GM23248 (cell line): ENCODE data around the gene NTN3. TPM values are rescaled to one million over a fixed set of nuclear protein-coding genes. Genes with fewer than 3 reads are reported as not detected.

Experiments
- DNase-seq: peaks from one replicate; pipeline ENCODE4 v3.0.0-alpha.2; 2015
- H2AFZ ChIP-seq: fragments of 200-600 bp; sonication (generic); 2 replicates; pipeline ENCODE4 v1.6.1; 2016; ENCODE audit warnings: antibody characterized with exemption
- H3F3A ChIP-seq: fragments of 200-600 bp; sonication (generic); 2 replicates; pipeline ENCODE4 v1.6.1; 2016; ENCODE audit warnings: mild to moderate bottlenecking, antibody characterized with exemption, mixed run types; ENCODE audit not compliant: insufficient read depth
- H3K27ac ChIP-seq: fragments of 200-600 bp; sonication (generic); 2 replicates; pipeline ENCODE4 v1.5.1; 2016; ENCODE audit warnings: mild to moderate bottlenecking
- H3K27me3 ChIP-seq: fragments of 200-600 bp; sonication (generic); replicated peaks from 2 replicates; pipeline ENCODE4 v1.6.1; 2016; ENCODE audit warnings: mild to moderate bottlenecking; ENCODE audit not compliant: insufficient read depth
- H3K36me3 ChIP-seq: fragments of 200-600 bp; sonication (generic); 2 replicates; pipeline ENCODE4 v1.6.1; 2016; ENCODE audit warnings: low read depth, mild to moderate bottlenecking
- H3K4me1 ChIP-seq: fragments of 200-600 bp; sonication (generic); 2 replicates; pipeline ENCODE4 v1.6.1; 2016; ENCODE audit warnings: mild to moderate bottlenecking; ENCODE audit not compliant: insufficient read depth
- H3K4me2 ChIP-seq: fragments of 200-600 bp; sonication (generic); one replicate; pipeline ENCODE4 v1.6.1; 2016; ENCODE audit warnings: mild to moderate bottlenecking; ENCODE audit not compliant: unreplicated experiment
- H3K4me3 ChIP-seq: fragments of 200-600 bp; sonication (generic); 2 replicates; pipeline ENCODE4 v1.5.1; 2016; ENCODE audit warnings: mild to moderate bottlenecking
- H3K79me2 ChIP-seq: fragments of 200-600 bp; sonication (generic); 2 replicates; pipeline ENCODE4 v1.6.1; 2016; ENCODE audit warnings: mild to moderate bottlenecking; ENCODE audit not compliant: insufficient read depth
- H3K9ac ChIP-seq: fragments of 200-600 bp; sonication (generic); 2 replicates; pipeline ENCODE4 v1.6.1; 2016; ENCODE audit warnings: mild to moderate bottlenecking
- H3K9me2 ChIP-seq: fragments of 200-600 bp; sonication (generic); 2 replicates; pipeline ENCODE4 v1.6.1; 2016; ENCODE audit warnings: mixed run types, mild to moderate bottlenecking, moderate library complexity; ENCODE audit not compliant: insufficient read depth
- H3K9me3 ChIP-seq: fragments of 200-600 bp; sonication (generic); one replicate; pipeline ENCODE4 v1.6.1; 2017; ENCODE audit warnings: low read depth
- H4K20me1 ChIP-seq: fragments of 200-600 bp; sonication (generic); 2 replicates; pipeline ENCODE4 v1.6.0; 2016; ENCODE audit not compliant: insufficient read depth
- EZH2 ChIP-seq: fragments of 200-600 bp; sonication (generic); IDR thresholded peaks from 2 replicates; pipeline ENCODE4 v1.6.1; 2018; ENCODE audit warnings: antibody characterized with exemption, mild to moderate bottlenecking; ENCODE audit not compliant: insufficient read depth, poor library complexity, severe bottlenecking
- EZH2phosphoT487 ChIP-seq: fragments of 200-600 bp; sonication (generic); IDR thresholded peaks from 2 replicates; pipeline ENCODE4 v1.6.1; 2018; ENCODE audit warnings: antibody characterized with exemption, moderate library complexity, mild to moderate bottlenecking, low read depth; ENCODE audit not compliant: insufficient read depth
- WGBS, 2 experiments: methylation state at CpG; one replicate each; pipeline ENCODE4 v1.1.6; 2015 to 2017; ENCODE audit warnings: low lambda C conversion rate in 2 of 2, low coverage in 1 of 2; ENCODE audit errors: missing lambda C conversion rate in 2 of 2; 5-methylcytosine and 5-hydroxymethylcytosine counted together
- in situ Hi-C: fragments of 300-500 bp; cut with MboI; formaldehyde crosslinking; loops from 2 replicates; pipeline ENCODE4 v1.15.0; 2020
- polyA plus RNA-seq: library from polyadenylated mRNA; unstranded; fragments of >200 nt; fragmentation: Nextera tagmentation; extraction: Ambion mirVana; gene quantifications from 2 replicates; pipeline ENCODE4 v1.2.1, GENCODE V29; 2016
- total RNA-seq: library from RNA; depleted of rRNA; stranded (reverse); fragments of >200 nt; shearing (Covaris generic); gene quantifications from 2 replicates; pipeline ENCODE4 v1.2.3, GENCODE V29; 2014

Gene NTN3
- total and polyA plus RNA-seq, 2 experiments from 2014 or later: not detected

DNA sequence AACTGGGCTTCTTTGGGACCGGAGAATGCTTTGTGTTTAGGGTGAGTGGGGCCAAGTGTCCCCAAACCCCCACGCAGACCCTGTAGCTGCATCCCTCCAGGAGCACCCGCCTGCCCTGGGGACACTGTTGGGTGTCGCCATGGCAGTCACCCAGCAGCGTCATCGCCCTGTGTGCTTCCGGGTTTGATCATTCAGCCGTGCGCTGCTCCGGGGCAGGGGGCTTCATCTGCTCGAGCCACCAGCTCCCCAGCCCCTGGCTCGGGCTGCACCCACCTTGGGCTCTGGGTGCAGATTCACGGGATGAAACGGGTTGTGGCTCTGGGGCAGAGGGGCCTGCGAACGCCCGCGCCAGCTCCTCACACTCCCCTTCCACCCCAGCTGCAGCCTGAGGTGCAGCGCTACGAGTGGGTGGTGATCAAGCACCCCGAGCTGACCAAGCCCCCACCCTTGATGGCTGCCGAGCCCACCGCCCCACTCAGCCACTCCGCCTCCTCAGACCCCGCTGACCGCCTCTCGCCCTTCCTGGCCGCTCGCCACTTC, 28.9 kb downstream of the NTN3 start:
- Histone ChIP-seq H3K27me3 (no peaks in the 10 kb centered on the region), H3K27ac (no peak overlapping the region), H2AFZ (no peak overlapping the region), H3K79me2 (no peaks in the 10 kb centered on the region; the same call in 1 of the 2 replicates), H3K4me2 (no peak overlapping the region), H4K20me1 (no peaks in the 10 kb centered on the region), H3K9ac (no peak overlapping the region), H3F3A (no peaks in the 10 kb centered on the region), H3K4me1 (peaks cover 11% of the 10 kb centered on the region), H3K9me3 (no peaks in the 10 kb centered on the region), H3K9me2 (no peaks in the 10 kb centered on the region), H3K36me3 (no peaks in the 10 kb centered on the region), H3K4me3 (no peak overlapping the region)
- 85 to 88% methylated on average over 27 to 29 of the region's 29 CpGs for WGBS, 2 experiments
- TF ChIP-seq EZH2 (no peak), EZH2phosphoT487 (no peak)
- no peak for DNase-seq
- in situ Hi-C loops: no loop called here

DNA sequence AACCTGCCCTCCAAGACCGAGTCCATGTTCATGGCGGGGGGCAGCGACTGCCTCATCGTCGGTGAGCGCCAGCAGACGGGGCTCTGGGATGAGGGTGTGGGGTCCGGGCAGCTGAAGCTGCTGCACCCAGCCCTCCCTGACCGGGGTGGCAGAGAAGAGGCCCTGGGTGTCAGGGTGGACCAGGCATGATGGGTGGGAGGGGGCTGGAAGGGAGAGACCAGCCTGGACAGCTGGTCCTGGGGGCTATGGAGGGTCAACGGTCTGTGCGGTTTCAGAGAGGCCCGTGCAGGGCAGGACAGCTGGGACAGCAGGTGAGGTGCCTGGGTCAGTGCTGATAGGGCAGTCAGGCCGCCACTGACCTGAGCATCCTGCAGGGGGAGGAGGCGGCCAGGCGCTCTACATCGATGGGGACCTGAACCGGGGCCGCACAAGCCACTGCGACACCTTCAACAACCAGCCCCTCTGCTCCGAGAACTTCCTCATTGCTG, 29.4 kb downstream of the NTN3 start:
- Histone ChIP-seq H3K27me3 (no peaks in the 10 kb centered on the region), H3F3A (no peaks in the 10 kb centered on the region), H3K36me3 (no peaks in the 10 kb centered on the region), H3K4me1 (peaks cover 11% of the 10 kb centered on the region), H3K4me3 (no peak overlapping the region), H3K9me2 (no peaks in the 10 kb centered on the region), H2AFZ (no peak overlapping the region), H3K4me2 (no peak overlapping the region), H4K20me1 (no peaks in the 10 kb centered on the region), H3K9ac (no peak overlapping the region), H3K27ac (no peak overlapping the region), H3K9me3 (no peaks in the 10 kb centered on the region), H3K79me2 (no peaks in the 10 kb centered on the region; the same call in 1 of the 2 replicates)
- 84 to 90% methylated on average over 18 to 19 of the region's 20 CpGs for WGBS, 2 experiments
- DNase-seq: no peak
- in situ Hi-C loops: no loop called here
- TF ChIP-seq EZH2phosphoT487: no peak
- no peak for TF ChIP-seq EZH2

DNA sequence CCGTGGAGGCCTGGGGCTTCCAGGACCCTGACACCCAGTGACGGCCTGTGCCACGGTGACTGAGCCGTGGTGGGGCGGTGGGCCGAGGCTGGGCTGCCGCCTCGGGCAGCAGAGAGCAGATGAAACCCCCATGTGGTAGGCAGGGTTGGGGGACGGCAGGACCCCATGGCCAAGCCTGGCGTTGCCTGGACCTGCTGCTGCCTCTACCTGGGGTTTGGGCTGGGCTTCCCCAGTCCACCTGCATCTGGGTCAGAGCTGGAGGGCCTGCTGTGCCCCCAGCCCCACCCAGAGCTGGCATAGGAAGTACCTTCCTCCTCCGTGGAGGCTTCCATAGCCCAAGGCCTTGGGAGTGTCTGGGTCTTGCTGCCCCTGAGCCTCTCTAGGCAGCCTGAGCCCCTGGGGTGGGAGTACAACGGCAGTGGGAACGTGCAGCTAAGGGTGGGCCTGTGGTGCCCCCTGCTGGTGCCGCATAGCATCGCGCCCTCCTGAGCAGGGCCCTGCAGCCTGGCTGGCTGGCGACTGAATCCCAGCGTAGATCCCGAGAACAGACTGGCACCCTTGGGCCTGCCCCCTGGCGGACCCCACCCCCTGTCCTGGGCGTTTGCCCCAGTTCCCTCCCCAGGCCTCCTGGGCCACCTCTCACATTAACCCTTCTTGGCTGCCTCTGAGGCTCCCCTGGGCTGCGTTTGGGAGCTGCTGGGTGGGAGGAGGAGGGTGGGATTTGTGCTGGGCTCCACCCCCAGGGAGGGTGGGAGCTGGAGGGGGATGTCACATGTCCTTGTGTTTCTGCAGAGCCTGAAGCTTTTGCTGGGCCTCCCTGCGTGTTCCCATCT, 30.0 kb downstream of the NTN3 start:
- DNase-seq: peak; percentile 78
- Histone ChIP-seq H4K20me1 (no peaks in the 10 kb centered on the region), H3K9me2 (no peaks in the 10 kb centered on the region), H3K79me2 (no peaks in the 10 kb centered on the region; the same call in 1 of the 2 replicates), H2AFZ (no peak overlapping the region), H3K27me3 (no peaks in the 10 kb centered on the region), H3K4me1 (peaks cover 11% of the 10 kb centered on the region), H3F3A (no peaks in the 10 kb centered on the region), H3K4me2 (no peak overlapping the region), H3K9ac (no peak overlapping the region), H3K9me3 (no peaks in the 10 kb centered on the region), H3K27ac (no peak overlapping the region), H3K4me3 (no peak overlapping the region), H3K36me3 (no peaks in the 10 kb centered on the region)
- TF ChIP-seq EZH2phosphoT487: no peak
- TF ChIP-seq EZH2: no peak
- in situ Hi-C loops: no loop called here
- 41 to 44% methylated on average over 20 to 22 of the region's 23 CpGs for WGBS, 2 experiments

DNA sequence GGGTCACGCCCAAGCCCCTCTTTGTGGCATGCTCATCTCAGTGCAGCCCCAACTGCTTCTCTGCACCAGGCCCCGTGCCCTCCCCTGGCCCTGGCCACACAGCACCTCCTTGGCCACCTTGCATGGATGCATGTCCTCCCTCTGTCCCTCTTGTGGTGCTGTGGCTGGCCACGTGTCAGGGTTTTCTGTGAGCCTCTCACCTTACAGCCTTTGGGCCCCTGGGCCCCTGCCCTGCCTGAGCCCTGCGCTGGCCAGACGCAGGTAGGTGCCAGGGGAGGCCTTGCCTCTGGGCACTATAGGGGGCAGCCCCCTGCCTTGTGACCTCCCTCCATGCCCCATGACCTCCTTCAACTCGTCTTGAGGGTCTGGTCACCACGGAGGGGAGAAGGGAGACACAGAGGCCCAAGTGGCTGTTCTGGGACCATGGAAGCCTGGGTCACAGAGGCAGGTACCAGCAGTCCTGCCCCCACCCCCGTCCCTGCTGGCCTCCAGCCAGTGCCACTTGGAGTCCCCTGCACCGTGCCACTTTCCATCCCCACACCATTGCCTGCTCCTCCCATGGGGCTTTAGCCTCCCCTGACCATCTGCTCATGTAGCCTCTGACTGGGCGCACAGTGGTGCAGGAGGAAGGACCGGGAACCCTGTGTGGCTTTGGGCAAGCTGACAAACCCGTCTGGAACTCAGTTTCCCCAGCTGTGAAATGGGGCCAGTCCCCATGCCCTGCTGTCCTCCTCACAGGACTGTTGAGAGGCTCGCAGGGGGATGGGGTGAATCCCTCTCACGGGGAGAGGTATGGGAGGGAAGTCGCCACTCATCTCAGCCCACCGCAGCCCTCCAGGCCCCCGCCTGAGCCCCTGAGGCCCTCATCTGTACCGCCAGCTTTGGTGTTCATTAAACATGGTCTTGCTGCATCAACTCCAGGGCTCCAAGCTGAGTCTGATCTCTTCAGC, 31.1 kb downstream of the NTN3 start:
- Histone ChIP-seq H3K79me2 (no peaks in the 10 kb centered on the region; the same call in 1 of the 2 replicates), H3K4me1 (peaks cover 9% of the 10 kb centered on the region), H3F3A (no peaks in the 10 kb centered on the region), H4K20me1 (no peaks in the 10 kb centered on the region), H3K4me2 (no peak overlapping the region), H3K9me2 (no peaks in the 10 kb centered on the region), H2AFZ (no peak overlapping the region), H3K36me3 (no peaks in the 10 kb centered on the region), H3K4me3 (no peak overlapping the region), H3K9me3 (no peaks in the 10 kb centered on the region), H3K27me3 (no peaks in the 10 kb centered on the region), H3K27ac (no peak overlapping the region), H3K9ac (no peak overlapping the region)
- in situ Hi-C loops: no loop called here
- no peak for DNase-seq
- 75 to 83% methylated on average over 17 to 18 of the region's 18 CpGs for WGBS, 2 experiments
- no peak for TF ChIP-seq EZH2phosphoT487
